HCT116 (cell line): ENCODE measurements around the gene DDA1. TPM values are rescaled to one million over a fixed set of nuclear protein-coding genes. Genes with fewer than 3 reads are reported as not detected.

ENCODE experiments used
- ATAC-seq: fragments of 200-7000 bp; cut with Tn5 transposase; 2 replicates; pipeline ENCODE4 v1.9.1; 2020; ENCODE audit warnings: mild to moderate bottlenecking, moderate library complexity
- BruUV-seq: library from RNA; stranded (reverse); fragments of 400-500 nt; replicated peaks from 2 replicates; lab custom pipeline; 2021; lab: Mats Ljungman, UMichigan
- CTCF ChIA-PET: fragments of 300-600 bp; sonication (Branson Sonifier 250); formaldehyde crosslinking; loops from one replicate; lab custom pipeline; 2021; ENCODE audit warnings: antibody characterized with exemption; lab: Charles Lee
- POLR2A ChIA-PET: fragments of 300-600, 350-600 bp; sonication (Branson Sonifier 250); formaldehyde crosslinking; loops from one replicate; lab custom pipeline; 2021; ENCODE audit warnings: antibody characterized with exemption; lab: Charles Lee
- RAD21 ChIA-PET, 2 experiments: fragments of 300-600 bp; sonication (Branson Sonifier 250); formaldehyde crosslinking; loops; one replicate each; lab custom pipeline; 2023; ENCODE audit warnings: low total read pairs in 2 of 2; ENCODE audit not compliant: uncharacterized antibody in 2 of 2, unreplicated experiment in 2 of 2, low non-redundant PET in 1 of 2; lab: Charles Lee
- DNase-seq: peaks from one replicate; pipeline ENCODE4 v3.0.0-alpha.2; 2010; ENCODE audit warnings: low read depth, low spot score
- H2AFZ ChIP-seq: fragments of 200-600 bp; shearing (Covaris generic), sonication (generic); 2 replicates; pipeline ENCODE4 v1.6.1; 2017; ENCODE audit warnings: low read depth, mixed run types, mixed read lengths, antibody characterized with exemption, low read length; ENCODE audit not compliant: poor library complexity, severe bottlenecking
- H3K27ac ChIP-seq: 2 replicates; pipeline ENCODE4 v1.5.1; 2012; ENCODE audit warnings: low read depth, low read length
- H3K27me3 ChIP-seq: fragments of 200-600 bp; sonication (generic); 2 replicates; pipeline ENCODE4 v1.6.1; 2016; ENCODE audit warnings: mixed run types, low read length, mixed read lengths; ENCODE audit not compliant: insufficient read depth
- H3K36me3 ChIP-seq, 2 experiments: fragments of 200-500 bp in 1 of 2; fragments of 200-600 bp in 1 of 2; sonication (Bioruptor generic) in 1 of 2; sonication (generic) in 1 of 2; 2 replicates each; pipeline versions ENCODE4 v1.5.1 to v1.6.1; 2014 to 2016; ENCODE audit warnings: low read length in 2 of 2, inconsistent platforms in 1 of 2, mixed read lengths in 1 of 2, mixed run types in 1 of 2; ENCODE audit not compliant: insufficient read depth in 2 of 2, control insufficient read depth in 1 of 2
- H3K4me1 ChIP-seq, 2 experiments: fragments of 200-600 bp in 1 of 2; sonication (generic) in 1 of 2; 2 replicates each; pipeline versions ENCODE4 v1.5.1 to v1.6.1; 2012 to 2017; ENCODE audit warnings: low read length in 2 of 2, inconsistent platforms in 1 of 2, mild to moderate bottlenecking in 1 of 2, mixed read lengths in 1 of 2, mixed run types in 1 of 2, moderate library complexity in 1 of 2; ENCODE audit not compliant: insufficient read depth in 2 of 2, control insufficient read depth in 1 of 2
- H3K4me2 ChIP-seq: fragments of 200-600 bp; sonication (generic); 2 replicates; pipeline ENCODE4 v1.6.1; 2017; ENCODE audit warnings: mixed run types, low read length, mixed read lengths
- H3K4me3 ChIP-seq, 2 experiments: fragments of 200-600 bp in 1 of 2; sonication (generic) in 1 of 2; replicated peaks in 1 of 2; 2 replicates each; pipeline ENCODE4 v1.5.1; 2011 to 2016; ENCODE audit warnings: low read length in 2 of 2, control low read depth in 1 of 2, low read depth in 1 of 2, mild to moderate bottlenecking in 1 of 2, mixed read lengths in 1 of 2, mixed run types in 1 of 2
- H3K79me2 ChIP-seq: fragments of 200-600 bp; sonication (generic); 2 replicates; pipeline ENCODE4 v1.6.1; 2017; ENCODE audit warnings: mild to moderate bottlenecking, mixed run types, low read length, moderate library complexity, mixed read lengths; ENCODE audit not compliant: insufficient read depth
- H3K9ac ChIP-seq: fragments of 200-600 bp; sonication (generic); 2 replicates; pipeline ENCODE4 v1.6.1; 2016; ENCODE audit warnings: low read length, mixed read lengths
- H3K9me2 ChIP-seq: fragments of 200-600 bp; sonication (generic), shearing (Covaris generic); 2 replicates; pipeline ENCODE4 v1.6.1; 2017; ENCODE audit warnings: mixed run types, mild to moderate bottlenecking, moderate library complexity; ENCODE audit not compliant: insufficient read depth
- H3K9me3 ChIP-seq, 2 experiments: fragments of 200-500 bp in 1 of 2; fragments of 200-600 bp in 1 of 2; sonication (Bioruptor generic) in 1 of 2; sonication (generic) in 1 of 2; 2 replicates each; pipeline ENCODE4 v1.6.1; 2014 to 2017; ENCODE audit warnings: low read length in 2 of 2, mixed read lengths in 2 of 2, inconsistent platforms in 1 of 2, low read depth in 1 of 2, mild to moderate bottlenecking in 1 of 2, mixed run types in 1 of 2, moderate library complexity in 1 of 2; ENCODE audit not compliant: control insufficient read depth in 1 of 2, insufficient read depth in 1 of 2
- H4K20me1 ChIP-seq: fragments of 200-600 bp; sonication (generic), shearing (Covaris generic); 2 replicates; pipeline ENCODE4 v1.6.1; 2017; ENCODE audit warnings: mixed run types, mild to moderate bottlenecking, moderate library complexity; ENCODE audit not compliant: insufficient read depth
- FOSL1 ChIP-seq: IDR thresholded peaks from 2 replicates; pipeline ENCODE4 v1.6.1; 2012; ENCODE audit warnings: low read depth
- JUND ChIP-seq: IDR thresholded peaks from 2 replicates; pipeline ENCODE4 v1.6.1; 2012
- POLR2A ChIP-seq: IDR thresholded peaks from 2 replicates; pipeline ENCODE4 v1.7.0; 2011; ENCODE audit warnings: borderline replicate concordance; ENCODE audit not compliant: insufficient read depth, insufficient read length; ENCODE audit errors: extremely low read depth
- POLR2AphosphoS5 ChIP-seq: IDR thresholded peaks from 2 replicates; pipeline ENCODE4 v1.6.1; 2011; ENCODE audit warnings: mild to moderate bottlenecking, low read depth, low read length, moderate library complexity
- RAD21 ChIP-seq: IDR thresholded peaks from 2 replicates; pipeline ENCODE4 v1.6.1; 2012; ENCODE audit warnings: low read depth, mild to moderate bottlenecking
- REST ChIP-seq: IDR thresholded peaks from 2 replicates; pipeline ENCODE4 v1.6.1; 2012; ENCODE audit warnings: low read depth
- SP1 ChIP-seq: IDR thresholded peaks from 2 replicates; pipeline ENCODE4 v1.6.1; 2012; ENCODE audit warnings: low read depth
- ZBTB33 ChIP-seq: IDR thresholded peaks from 2 replicates; pipeline ENCODE4 v1.6.1; 2011; ENCODE audit warnings: mild to moderate bottlenecking, low read length, moderate library complexity; ENCODE audit not compliant: insufficient replicate concordance; ENCODE audit errors: extremely low read depth
- ZFX ChIP-seq: fragments of 450-650 bp; IDR thresholded peaks from 2 replicates; pipeline ENCODE4 v1.6.1; 2017
- ZNF274 ChIP-seq: fragments of 200-500 bp; sonication (Bioruptor generic); IDR thresholded peaks from 2 replicates; pipeline ENCODE4 v1.6.1; 2014; ENCODE audit warnings: mild to moderate bottlenecking, low read depth, low read length, inconsistent platforms
- intact Hi-C: fragments of 100-400 bp; cut with micrococcal nuclease; formaldehyde crosslinking; loops from 2 replicates; pipeline ENCODE4 v1.10.0; 2022
- total RNA-seq: library from RNA; stranded (reverse); gene quantifications from one replicate; pipeline ENCODE4 v1.2.1, GENCODE V29; 2021; ENCODE audit not compliant: unreplicated experiment
- TF ChIP-seq, protein P1 (sequence below): IDR thresholded peaks from 2 replicates; pipeline ENCODE4 v1.6.1; 2012

DDA1 gene
- total RNA-seq, 1 experiment from 2014 or later, result 68.6 TPM

GRCh38 chr19:17312189-17313113 lies 3.1 kb downstream of the DDA1 start:
- ChIA-PET CTCF (interaction anchor here (0.6 kb wide), 1 partner anchor 21 kb away, joined by 3 read pairs; no protein-coding TSS in a partner anchor), POLR2A (no interaction called here), RAD21 (interaction anchor here in 1 of 2 experiments (0.8 kb wide), 1 partner anchor 20 kb away, joined by 4 read pairs; no protein-coding TSS in a partner anchor)
- intact Hi-C loops, result no loop called here
- peak; percentile 26; the same call in 1 of the 2 replicates for TF ChIP-seq POLR2AphosphoS5
- TF ChIP-seq RAD21, result no peak
- TF ChIP-seq POLR2A, result no peak
- no peak for TF ChIP-seq FOSL1
- TF ChIP-seq, protein P1, sequence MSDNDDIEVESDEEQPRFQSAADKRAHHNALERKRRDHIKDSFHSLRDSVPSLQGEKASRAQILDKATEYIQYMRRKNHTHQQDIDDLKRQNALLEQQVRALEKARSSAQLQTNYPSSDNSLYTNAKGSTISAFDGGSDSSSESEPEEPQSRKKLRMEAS, result no peak
- H3K36me3 ChIP-seq, result peaks cover 8 to 19% of the 10 kb centered on the region in 2 experiments
- no peaks in the 10 kb centered on the region for H3K9me3 ChIP-seq
- H3K4me3 ChIP-seq, result peak overlapping the region; percentile 24 to 43
- H3K9ac ChIP-seq, result peak overlapping the region; percentile 64
- DNase-seq (no peak), ATAC-seq (0 out of 2 replicates have a peak, but pooled peaks have one; percentile 0)
- no peaks in the 10 kb centered on the region for H3K27me3 ChIP-seq
- peaks cover 47% of the 10 kb centered on the region for H3K79me2 ChIP-seq
- H2AFZ ChIP-seq, result no peak overlapping the region
- no peaks in the 10 kb centered on the region for H4K20me1 ChIP-seq
- H3K27ac ChIP-seq, result peak overlapping the region; percentile 77
- H3K4me2 ChIP-seq, result peak overlapping the region; percentile 99
- peaks cover 38 to 56% of the 10 kb centered on the region in 2 experiments for H3K4me1 ChIP-seq
- BruUV-seq, result no TSS peak
- no peaks in the 10 kb centered on the region for H3K9me2 ChIP-seq

- BruUV-seq, result no TSS peak
- Histone ChIP-seq H3K27me3 (no peaks in the 10 kb centered on the region), H3K9me2 (no peaks in the 10 kb centered on the region), H3K9ac (no peak overlapping the region), H3K36me3 (peaks cover 8 to 19% of the 10 kb centered on the region in 2 experiments), H3K27ac (peak overlapping the region; percentile 24; the same call in 1 of the 2 replicates), H3K4me2 (no peak overlapping the region), H3K9me3 (no peaks in the 10 kb centered on the region), H3K4me1 (peaks cover 37 to 51% of the 10 kb centered on the region in 2 experiments), H3K79me2 (peaks cover 47% of the 10 kb centered on the region), H2AFZ (no peak overlapping the region), H4K20me1 (no peaks in the 10 kb centered on the region), H3K4me3 (no peak overlapping the region)
- no peak for ATAC-seq
- DNase-seq, result no peak
- ChIA-PET POLR2A (no interaction called here), CTCF (no interaction called here), RAD21 (no interaction called here)
- intact Hi-C loops, result no loop called here
- TF ChIP-seq REST, result no peak
- no peak for TF ChIP-seq JUND
- TF ChIP-seq ZBTB33, result no peak
- no peak for TF ChIP-seq ZFX
- TF ChIP-seq ZNF274, result no peak
- TF ChIP-seq, protein P1, result no peak
- TF ChIP-seq SP1, result no peak
Measured at GRCh38 chr19:17314007-17314593, 4.7 kb downstream of the DDA1 start.
